GM12892 (cell line): ENCODE measurements around the gene FLYWCH2.
"Not testable (repeated sequence)": the region's sequence is repeated elsewhere in the genome, so short reads cannot be mapped to it uniquely, and the experiment has no call there.

Experiments
- DNase-seq: peaks from one replicate; pipeline ENCODE4 v3.0.0; 2011; ENCODE audit not compliant: insufficient read length
- FAIRE-seq: peaks from 2 replicates; lab custom pipeline; 2011; peaks lifted over from hg19 to GRCh38; lab: Jason Lieb, UNC
- POLR2A ChIP-seq: IDR thresholded peaks from 2 replicates; pipeline ENCODE4 v1.6.1; 2011; ENCODE audit warnings: low read depth, low read length, control low read depth
- POLR2AphosphoS5 ChIP-seq: IDR thresholded peaks from 2 replicates; pipeline ENCODE4 v1.6.1; 2011; ENCODE audit warnings: low read depth, low read length, control low read depth
- TAF1 ChIP-seq: IDR thresholded peaks from 2 replicates; pipeline ENCODE4 v1.6.1; 2011; ENCODE audit warnings: low read depth, mild to moderate bottlenecking, control low read depth, low read length, borderline replicate concordance

Gene FLYWCH2

DNA sequence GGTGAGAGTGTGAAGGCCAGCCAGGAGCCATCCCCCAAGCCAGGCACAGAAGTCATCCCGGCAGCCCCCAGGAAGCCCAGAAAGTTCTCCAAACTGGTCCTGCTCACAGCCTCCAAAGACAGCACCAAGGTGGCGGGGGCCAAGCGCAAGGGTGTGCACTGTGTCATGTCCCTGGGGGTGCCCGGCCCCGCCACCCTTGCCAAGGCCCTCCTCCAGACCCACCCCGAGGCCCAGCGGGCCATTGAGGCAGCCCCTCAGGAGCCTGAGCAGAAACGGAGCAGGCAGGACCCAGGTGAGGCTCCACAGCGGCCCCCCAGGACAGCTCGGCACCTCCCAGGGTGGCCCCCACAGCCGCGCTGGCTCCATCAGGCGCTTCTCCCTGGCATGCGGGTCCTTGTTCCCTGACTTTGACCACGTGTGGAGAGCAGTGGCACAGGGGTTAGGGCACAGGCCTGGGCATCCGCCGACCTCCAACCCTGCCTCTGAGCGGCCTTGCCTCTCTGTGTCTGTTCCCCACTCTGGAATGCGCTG lies 13.5 kb downstream of the FLYWCH2 start:
- DNase-seq (no peak), FAIRE-seq (no peak)
- TF ChIP-seq POLR2AphosphoS5 (no peak), POLR2A (no peak), TAF1 (no peak)

DNA sequence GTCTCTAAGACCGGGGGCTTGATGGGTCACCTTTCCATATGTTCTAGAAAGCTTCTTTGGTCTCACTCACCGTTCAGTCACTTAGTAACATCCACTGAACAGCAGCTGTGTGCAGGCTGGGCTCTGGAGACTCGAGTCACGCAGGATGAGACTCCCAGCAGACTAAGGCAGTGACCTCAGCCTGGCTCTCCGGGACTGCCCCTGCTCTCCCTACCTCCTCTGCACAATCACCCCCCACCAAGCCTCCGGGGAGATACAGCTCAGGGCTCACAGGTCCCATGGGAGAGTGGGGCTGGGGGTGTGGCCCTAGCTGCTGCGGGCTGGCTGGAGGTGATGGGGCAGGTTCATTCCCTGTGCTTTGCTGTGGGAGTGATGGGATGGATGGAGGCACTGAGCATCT lies 14.1 kb downstream of the FLYWCH2 start:
- FAIRE-seq (no peak), DNase-seq (no peak)
- TF ChIP-seq TAF1, result no peak
- TF ChIP-seq POLR2A, result no peak
- no peak for TF ChIP-seq POLR2AphosphoS5

DNA sequence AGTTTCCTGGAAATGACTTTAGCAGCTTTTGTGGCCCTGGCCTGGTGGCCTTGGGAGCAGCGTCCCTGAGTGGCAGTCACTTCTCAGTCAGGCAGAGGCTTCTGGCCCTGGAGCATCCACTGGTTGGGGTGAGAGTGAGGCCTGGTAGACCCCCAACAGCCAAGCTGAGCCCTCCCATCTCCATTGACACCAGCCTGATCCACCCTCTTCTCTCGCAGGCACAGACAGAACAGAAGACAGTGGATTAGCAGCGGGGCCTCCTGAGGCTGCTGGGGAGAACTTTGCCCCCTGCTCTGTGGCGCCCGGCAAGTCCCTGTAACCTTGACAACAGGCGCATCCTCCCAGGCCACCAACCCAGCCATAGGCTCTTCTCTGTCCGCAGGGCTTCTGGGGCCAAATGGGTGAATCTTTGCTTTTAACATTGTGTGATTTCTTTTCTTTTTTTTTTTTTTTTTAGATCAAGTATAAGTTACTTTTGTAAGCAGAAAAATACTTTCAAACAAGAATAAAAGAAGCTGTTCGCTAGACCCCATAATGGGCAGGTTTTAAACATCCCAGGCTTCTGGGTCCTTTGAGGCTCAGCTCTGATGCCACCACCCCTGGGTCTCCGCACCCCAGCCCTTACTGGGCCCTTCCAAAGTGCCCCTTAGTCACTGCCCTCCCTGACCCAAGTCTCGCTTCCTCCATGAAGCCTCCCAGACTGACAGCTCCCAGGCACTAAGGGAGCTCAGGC lies 16.0 kb downstream of the FLYWCH2 start:
- DNase-seq (no peak), FAIRE-seq (no peak)
- TF ChIP-seq POLR2A, result no peak
- TF ChIP-seq POLR2AphosphoS5, result no peak
- no peak for TF ChIP-seq TAF1

DNA sequence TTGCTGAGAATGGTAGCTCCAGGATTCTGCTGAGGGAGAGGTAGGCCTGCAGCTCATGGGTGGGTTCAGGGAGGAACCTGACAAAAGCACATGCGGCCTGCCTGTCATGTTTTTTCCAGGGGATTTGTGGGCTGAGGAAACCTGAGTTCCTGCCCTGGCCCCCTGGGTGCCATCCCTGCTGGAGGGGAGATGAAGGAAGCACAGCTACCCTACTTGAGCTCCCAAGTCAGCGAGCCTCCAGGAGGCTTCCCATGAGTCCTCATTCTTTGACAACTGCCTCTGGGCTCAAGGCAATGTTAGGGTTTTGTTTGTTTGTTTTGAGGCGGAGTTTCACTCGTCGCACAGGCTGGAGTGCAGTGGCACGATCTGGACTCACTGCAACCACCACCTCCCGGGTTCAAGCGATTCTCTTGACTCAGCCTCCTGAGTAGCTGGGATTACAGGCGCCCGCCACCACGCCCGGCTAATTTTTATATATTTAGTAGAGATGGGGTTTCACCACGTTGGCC lies 16.6 kb downstream of the FLYWCH2 start:
- TF ChIP-seq POLR2AphosphoS5 (no peak), POLR2A (no peak), TAF1 (no peak)
- no peak for DNase-seq
- FAIRE-seq, result no peak

DNA sequence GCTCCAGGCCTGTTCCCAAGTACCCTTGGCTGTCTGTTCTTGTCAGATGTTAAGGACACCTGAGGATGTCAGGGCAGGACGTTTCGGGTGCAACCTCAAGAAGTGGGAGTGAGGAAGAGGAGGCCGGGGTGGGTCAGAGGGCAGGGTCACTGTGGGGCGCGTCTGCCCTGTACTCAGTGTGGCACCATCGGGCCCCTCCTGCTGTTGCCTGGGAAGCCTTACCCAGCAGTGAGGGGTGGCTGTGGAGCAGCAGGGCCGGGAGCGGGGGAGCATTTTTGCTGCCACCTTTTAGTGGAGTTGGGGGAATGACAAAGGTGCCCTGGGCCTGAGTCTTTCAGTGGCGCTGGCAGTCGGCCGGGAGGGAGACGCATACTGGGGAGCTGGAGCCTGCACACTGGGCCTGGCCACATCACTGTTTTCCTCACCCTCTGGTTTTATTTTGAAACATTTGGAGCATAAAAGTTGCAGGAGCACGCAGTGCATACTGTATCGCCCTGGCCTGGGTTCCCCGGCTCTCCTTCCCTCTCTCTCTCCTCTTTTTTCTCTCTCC lies 17.6 kb downstream of the FLYWCH2 start:
- FAIRE-seq (no peak), DNase-seq (no peak)
- no peak for TF ChIP-seq POLR2AphosphoS5
- TF ChIP-seq TAF1, result no peak
- no peak for TF ChIP-seq POLR2A

DNA sequence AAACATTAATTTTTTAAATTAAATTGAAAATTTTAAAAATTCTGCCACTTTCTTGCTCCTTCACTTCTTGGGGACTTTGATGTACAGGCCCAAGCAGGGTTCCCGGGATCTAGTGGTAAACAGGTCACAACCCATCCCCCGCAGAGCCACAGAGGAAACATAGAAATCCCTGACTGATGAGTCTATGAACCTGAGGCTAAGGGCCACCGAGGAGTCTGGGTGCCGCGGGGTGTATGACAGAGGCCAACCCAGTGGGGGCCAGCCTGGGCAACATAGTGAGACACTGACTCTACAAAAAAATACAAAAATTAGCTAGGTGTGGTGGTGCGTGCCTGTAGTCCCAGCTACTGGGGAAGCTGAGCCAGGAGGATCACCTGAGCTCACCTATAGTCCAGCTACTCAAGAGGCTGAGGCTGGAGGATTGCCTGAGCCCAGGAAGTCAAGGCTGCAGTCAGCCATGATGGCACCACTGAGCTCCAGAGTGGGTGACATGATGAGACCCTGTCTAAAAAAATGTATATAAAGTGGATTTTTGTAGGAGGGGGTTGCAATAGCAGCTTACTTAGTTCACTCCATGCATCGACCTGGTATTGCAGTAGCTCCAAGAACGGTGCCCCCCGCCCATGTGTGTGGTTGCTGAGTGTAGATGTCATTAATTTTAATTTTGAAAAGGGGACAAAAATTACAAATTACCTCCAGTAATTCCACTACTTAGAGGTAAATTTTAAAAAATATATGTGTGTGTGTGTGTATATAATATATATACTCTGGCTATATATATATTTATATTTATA lies 19.5 kb downstream of the FLYWCH2 start:
- no peak for DNase-seq
- no peak for FAIRE-seq
- TF ChIP-seq POLR2A (no peak), TAF1 (no peak), POLR2AphosphoS5 (no peak)

DNA sequence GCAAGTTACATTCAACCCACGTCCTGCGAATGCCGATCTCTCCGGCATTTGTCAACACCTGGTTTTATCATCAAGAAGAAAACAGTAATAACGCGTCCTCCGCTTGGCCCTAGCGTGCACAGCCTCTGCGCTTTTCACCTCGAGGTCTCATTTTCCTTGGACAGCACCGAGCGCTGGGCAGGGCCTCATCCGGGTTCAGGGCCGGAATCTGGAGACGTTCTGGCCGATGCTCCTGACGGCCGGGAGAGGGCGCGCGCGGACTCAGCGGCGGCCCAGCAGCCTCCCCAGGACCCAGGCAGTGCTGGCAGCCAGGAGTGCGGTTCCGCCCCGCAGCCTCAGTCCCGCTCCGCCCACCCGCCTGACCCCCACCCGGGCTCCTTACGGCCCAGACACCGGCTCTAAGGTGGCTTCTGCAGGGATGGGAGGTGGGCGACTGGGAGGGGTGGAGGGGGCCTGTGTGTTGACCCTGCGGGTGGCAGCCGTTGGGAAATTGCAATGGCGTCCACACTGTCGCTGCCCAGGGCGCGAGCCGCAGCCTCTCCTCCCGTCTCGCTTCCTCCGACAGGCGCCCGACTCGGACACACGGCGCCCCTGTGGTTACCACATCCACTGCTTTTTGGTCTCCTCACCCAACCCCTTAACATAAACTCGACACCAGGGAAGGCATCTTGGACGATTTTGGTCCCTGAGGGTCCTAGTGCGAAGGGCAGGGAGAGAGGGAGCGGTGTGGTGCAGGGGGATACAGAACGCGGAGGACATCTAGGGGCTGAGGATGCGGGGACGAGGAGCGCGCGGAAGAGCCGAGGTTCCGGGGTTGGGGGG lies 21.3 kb downstream of the FLYWCH2 start:
- FAIRE-seq (peak; percentile 85), DNase-seq (peak; percentile 90)
- TF ChIP-seq POLR2AphosphoS5 (no peak; the same call in 1 of the 2 replicates), TAF1 (no peak), POLR2A (no peak)

DNA sequence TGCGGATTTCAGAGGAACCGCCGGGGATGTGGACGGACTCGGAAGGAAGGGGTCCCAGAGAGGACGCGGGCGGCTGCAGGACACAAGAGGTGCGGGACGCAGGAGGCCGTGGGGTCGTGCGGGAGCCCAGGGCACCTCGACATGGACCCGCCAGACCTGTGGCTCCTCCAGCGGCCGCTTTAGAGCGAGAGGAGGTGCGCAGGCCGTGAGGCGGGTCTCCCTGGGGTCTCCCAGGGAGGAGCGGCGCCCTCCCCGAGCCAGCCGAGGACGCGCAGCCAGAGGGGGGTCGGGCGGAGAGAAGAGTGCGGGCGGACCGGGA lies 21.9 kb downstream of the FLYWCH2 start:
- DNase-seq, result no peak
- FAIRE-seq, result no peak
- no peak for TF ChIP-seq TAF1
- TF ChIP-seq POLR2A, result no peak
- no peak for TF ChIP-seq POLR2AphosphoS5

DNA sequence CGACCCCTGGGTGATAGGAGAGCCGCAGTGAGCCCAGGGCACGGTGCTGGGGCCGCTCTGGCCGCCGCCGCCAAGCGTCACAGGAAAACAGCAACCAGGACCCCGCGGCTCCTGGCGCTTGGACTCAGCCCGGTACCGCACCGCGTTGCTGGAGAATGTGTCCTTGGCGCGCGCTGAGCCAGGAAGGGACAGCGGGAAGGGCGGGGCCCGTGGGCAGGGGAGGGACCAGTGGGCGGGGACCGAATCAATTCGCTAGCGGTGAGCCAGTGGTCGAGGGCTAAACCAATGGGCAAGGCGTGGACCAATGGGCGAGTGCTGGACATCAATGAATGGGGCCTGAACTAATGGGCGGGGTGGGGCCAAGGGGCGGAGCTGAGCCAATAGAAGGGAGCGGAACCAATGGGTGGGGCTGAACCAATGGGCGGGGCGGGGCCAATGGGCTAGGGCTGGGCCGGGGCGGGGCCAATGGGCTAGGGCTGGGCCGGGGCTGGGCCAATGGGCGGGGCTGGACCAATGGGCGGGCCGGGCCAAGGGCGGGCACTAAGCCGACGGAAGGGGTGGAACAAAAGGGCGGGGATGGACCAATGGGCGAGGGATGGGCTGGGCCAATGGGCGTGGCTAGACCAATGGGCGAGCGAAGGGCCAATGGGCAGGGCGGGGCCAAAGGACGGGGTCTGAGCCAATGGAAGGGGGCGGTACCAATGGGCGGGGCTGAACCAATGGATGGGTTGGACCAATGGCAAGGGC lies 22.4 kb downstream of the FLYWCH2 start:
- peak; percentile 94 for DNase-seq
- TF ChIP-seq POLR2A (peak; percentile 91), POLR2AphosphoS5 (peak; percentile 90), TAF1 (peak; percentile 77)
- peak; percentile 98 for FAIRE-seq

DNA sequence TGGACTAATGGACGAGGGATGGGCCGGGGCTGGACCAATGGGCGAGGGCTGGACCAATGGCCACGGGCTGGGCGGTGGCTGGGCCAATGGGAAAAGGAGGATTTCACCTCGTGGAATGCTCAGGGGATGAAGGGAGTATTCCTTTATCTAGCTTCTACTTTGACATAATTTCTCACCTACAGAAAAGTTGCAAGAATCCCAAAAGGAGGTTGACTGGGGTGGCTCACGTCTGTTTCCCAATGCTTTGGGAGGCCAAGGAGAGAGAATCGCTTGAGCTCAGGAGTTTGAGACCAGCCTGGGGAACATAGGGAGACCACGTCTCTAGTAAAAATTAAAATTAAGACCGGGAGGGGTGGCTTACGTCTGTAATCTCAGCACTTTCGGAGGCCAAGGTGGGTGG lies 23.0 kb downstream of the FLYWCH2 start:
- no peak for TF ChIP-seq POLR2AphosphoS5
- TF ChIP-seq TAF1, result no peak
- no peak for TF ChIP-seq POLR2A
- DNase-seq, result no peak
- FAIRE-seq, result no peak

DNA sequence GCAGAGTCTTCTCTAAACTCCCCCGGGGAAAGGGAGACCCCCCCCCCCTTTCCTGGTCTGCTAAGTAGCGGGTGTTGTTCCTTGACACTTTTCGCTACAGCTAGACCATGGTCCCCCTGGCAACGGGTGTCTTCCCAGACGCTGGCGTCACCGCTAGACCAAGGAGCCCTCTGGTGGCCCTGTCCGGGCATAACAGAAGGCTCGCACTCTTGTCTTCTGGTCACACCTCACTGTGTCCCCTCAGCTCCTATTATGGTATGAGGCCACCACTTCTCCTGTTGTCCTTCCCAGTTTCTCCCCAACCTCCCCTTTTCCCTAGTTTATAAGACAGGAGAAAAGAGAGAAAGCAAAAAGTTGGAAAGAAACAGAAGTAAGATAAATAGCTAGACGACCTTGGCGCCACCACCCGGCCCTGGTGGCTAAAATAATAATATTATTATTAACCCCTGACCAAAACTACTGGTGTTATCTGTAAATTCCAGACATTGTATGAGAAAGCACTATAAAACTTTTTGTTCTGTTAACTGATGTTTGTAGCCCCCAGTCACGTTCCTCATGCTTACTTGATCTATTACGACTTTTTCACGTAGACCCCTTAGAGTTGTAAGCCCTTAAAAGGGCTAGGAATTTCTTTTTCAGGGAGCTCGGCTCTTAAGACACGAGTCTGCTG lies 24.2 kb downstream of the FLYWCH2 start:
- not testable (repeated sequence) for FAIRE-seq, DNase-seq
